ENCODE results near the gene KRTAP9-6. TPM values are rescaled to one million over a fixed set of nuclear protein-coding genes. Genes with fewer than 3 reads are reported as not detected.

KRTAP9-6 gene
- total and polyA plus RNA-seq, 10 of the 15 experiments (the other 5 are each of a cell fraction or from before 2014, with no cell fraction given): not detected

DNA sequence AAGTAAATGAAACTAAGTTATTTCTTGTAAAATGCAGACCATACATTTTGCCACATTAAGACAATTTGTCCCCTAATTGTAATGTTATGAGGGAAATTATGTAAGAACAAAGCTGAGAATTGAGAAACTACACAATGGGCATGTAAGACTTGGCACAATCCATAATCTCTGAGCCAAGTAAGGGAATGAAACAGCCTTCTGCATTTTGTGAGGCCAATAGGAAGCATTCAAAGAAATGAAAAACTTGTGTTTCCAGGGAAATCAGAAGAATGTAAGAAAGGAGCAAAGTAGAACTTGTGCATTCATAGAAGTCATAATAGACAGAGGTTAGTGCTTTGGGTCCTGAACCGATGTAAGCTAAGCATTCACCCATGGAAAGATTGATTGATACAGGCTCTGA lies 13.9 kb upstream of the KRTAP9-6 start:
- H3K9ac ChIP-seq (ENCODE audit: control insufficient read depth, insufficient read depth, low read length): no peak overlapping the region
- WGBS (ENCODE audit: insufficient coverage, insufficient replicate concordance, low lambda C conversion rate, missing lambda C conversion rate): 0% methylated on average over 1 of the region's 1 CpG
- no peaks in the 10 kb centered on the region for H3K36me3 ChIP-seq (ENCODE audit: control insufficient read depth in 2 of 2, insufficient read depth in 2 of 2, low read length in 1 of 2)
- H3K79me2 ChIP-seq (ENCODE audit: control insufficient read depth, insufficient read depth, low read length): no peaks in the 10 kb centered on the region
- H3K27ac ChIP-seq (ENCODE audit: control insufficient read depth, insufficient read depth): no peak overlapping the region
- H3K4me2 ChIP-seq (ENCODE audit: control insufficient read depth, insufficient read depth): no peak overlapping the region
- H3K27me3 ChIP-seq (replicated peaks in 1 of 2; ENCODE audit: control insufficient read depth in 2 of 2, insufficient read depth in 2 of 2, low read length in 1 of 2): no peaks in the 10 kb centered on the region; a peak in 1 of 4 replicates
- no peak overlapping the region for H2AFZ ChIP-seq (ENCODE audit: control insufficient read depth, low read depth, low read length)
- H3K4me1 ChIP-seq (ENCODE audit: control insufficient read depth, insufficient read depth, low read length): no peaks in the 10 kb centered on the region
- no peak for FAIRE-seq
- POLR2A ChIA-PET: no interaction called here
- BruUV-seq (replicated peaks): no TSS peak
- in situ Hi-C loops (cut with MboI) (no loop called here), intact Hi-C loops (cut with micrococcal nuclease; ENCODE audit: unreplicated experiment) (no loop called here)
- DNase-seq (ENCODE audit: low read depth, low spot score): no peak
- no peaks in the 10 kb centered on the region for H4K20me1 ChIP-seq (ENCODE audit: control insufficient read depth, insufficient read depth)
- CTCF ChIA-PET: no interaction called here
- ATAC-seq: no peak
- no peak overlapping the region for H3K4me3 ChIP-seq
- H3K9me3 ChIP-seq (replicated peaks; ENCODE audit: control insufficient read depth, insufficient read depth, low read length): no peaks in the 10 kb centered on the region
- TF ChIP-seq, protein P1, sequence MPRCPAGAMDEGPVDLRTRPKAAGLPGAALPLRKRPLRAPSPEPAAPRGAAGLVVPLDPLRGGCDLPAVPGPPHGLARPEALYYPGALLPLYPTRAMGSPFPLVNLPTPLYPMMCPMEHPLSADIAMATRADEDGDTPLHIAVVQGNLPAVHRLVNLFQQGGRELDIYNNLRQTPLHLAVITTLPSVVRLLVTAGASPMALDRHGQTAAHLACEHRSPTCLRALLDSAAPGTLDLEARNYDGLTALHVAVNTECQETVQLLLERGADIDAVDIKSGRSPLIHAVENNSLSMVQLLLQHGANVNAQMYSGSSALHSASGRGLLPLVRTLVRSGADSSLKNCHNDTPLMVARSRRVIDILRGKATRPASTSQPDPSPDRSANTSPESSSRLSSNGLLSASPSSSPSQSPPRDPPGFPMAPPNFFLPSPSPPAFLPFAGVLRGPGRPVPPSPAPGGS (IDR thresholded peaks at IDR 0.05; ENCODE audit: borderline replicate concordance, insufficient read depth, low read depth, low read length, poor library complexity, severe bottlenecking): no peak
- TF ChIP-seq RELA (IDR thresholded peaks at IDR 0.05; ENCODE audit: borderline replicate concordance, partially characterized antibody) (no peak), CHD1 (IDR thresholded peaks at IDR 0.05; ENCODE audit: low read depth, low read length) (no peak), STAT3 (IDR thresholded peaks at IDR 0.05; ENCODE audit: low read depth, low read length) (no peak), SMC3 (IDR thresholded peaks at IDR 0.05; ENCODE audit: borderline replicate concordance, low read length) (no peak), BHLHE40 (IDR thresholded peaks at IDR 0.05; ENCODE audit: borderline replicate concordance in 1 of 2, low read depth in 2 of 2, low read length in 1 of 2) (no peak), YY1 (IDR thresholded peaks at IDR 0.05; ENCODE audit: low read depth, low read length) (no peak), BACH1 (IDR thresholded peaks at IDR 0.05; ENCODE audit: borderline replicate concordance) (no peak)
- TF ChIP-seq, protein P2, sequence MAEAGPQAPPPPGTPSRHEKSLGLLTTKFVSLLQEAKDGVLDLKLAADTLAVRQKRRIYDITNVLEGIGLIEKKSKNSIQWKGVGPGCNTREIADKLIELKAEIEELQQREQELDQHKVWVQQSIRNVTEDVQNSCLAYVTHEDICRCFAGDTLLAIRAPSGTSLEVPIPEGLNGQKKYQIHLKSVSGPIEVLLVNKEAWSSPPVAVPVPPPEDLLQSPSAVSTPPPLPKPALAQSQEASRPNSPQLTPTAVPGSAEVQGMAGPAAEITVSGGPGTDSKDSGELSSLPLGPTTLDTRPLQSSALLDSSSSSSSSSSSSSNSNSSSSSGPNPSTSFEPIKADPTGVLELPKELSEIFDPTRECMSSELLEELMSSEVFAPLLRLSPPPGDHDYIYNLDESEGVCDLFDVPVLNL (IDR thresholded peaks at IDR 0.05; ENCODE audit: low read depth, low read length): no peak
- SMC1A ChIA-PET (ENCODE audit: uncharacterized antibody, unreplicated experiment): no interaction called here
- RAD21 ChIA-PET (ENCODE audit: unreplicated experiment): no interaction called here
